ENCODE data around the gene PROZ.

The PROZ gene

GRCh38 chr13:113123226-113124201 lies 34.9 kb upstream of the PROZ start:
- Histone ChIP-seq H3K9ac (ENCODE audit: low read length) (peak overlapping the region; percentile 53), H3K4me1 (ENCODE audit: control insufficient read depth, insufficient read depth, low read length) (peaks cover 17% of the 10 kb centered on the region), H3K27me3 (ENCODE audit: control insufficient read depth, insufficient read depth, low read length) (peaks cover 7% of the 10 kb centered on the region), H3K4me3 (ENCODE audit: low read length) (peak overlapping the region; percentile 8), H3K9me3 (ENCODE audit: control insufficient read depth, low read length) (no peaks in the 10 kb centered on the region), H3K36me3 (ENCODE audit: control insufficient read depth, insufficient read depth, low read length) (no peaks in the 10 kb centered on the region)

- Histone ChIP-seq H3K4me3 (ENCODE audit: low read length) (no peak overlapping the region), H3K4me1 (ENCODE audit: control insufficient read depth, insufficient read depth, low read length) (peaks cover 17% of the 10 kb centered on the region), H3K36me3 (ENCODE audit: control insufficient read depth, insufficient read depth, low read length) (no peaks in the 10 kb centered on the region), H3K27me3 (ENCODE audit: control insufficient read depth, insufficient read depth, low read length) (peaks cover 7% of the 10 kb centered on the region), H3K9me3 (ENCODE audit: control insufficient read depth, low read length) (no peaks in the 10 kb centered on the region), H3K9ac (ENCODE audit: low read length) (no peak overlapping the region)
These were observed 34.1 kb upstream of the PROZ start for GRCh38 chr13:113124211-113124970.

GRCh38 chr13:113125506-113126264 lies 32.8 kb upstream of the PROZ start:
- H3K4me3 ChIP-seq (ENCODE audit: low read length), result no peak overlapping the region
- H3K4me1 ChIP-seq (ENCODE audit: control insufficient read depth, insufficient read depth, low read length), result peaks cover 17% of the 10 kb centered on the region
- no peak overlapping the region for H3K9ac ChIP-seq (ENCODE audit: low read length)
- H3K36me3 ChIP-seq (ENCODE audit: control insufficient read depth, insufficient read depth, low read length), result no peaks in the 10 kb centered on the region
- peaks cover 15% of the 10 kb centered on the region for H3K27me3 ChIP-seq (ENCODE audit: control insufficient read depth, insufficient read depth, low read length)
- H3K9me3 ChIP-seq (ENCODE audit: control insufficient read depth, low read length), result no peaks in the 10 kb centered on the region

- Histone ChIP-seq H3K4me1 (ENCODE audit: control insufficient read depth, insufficient read depth, low read length) (peaks cover 17% of the 10 kb centered on the region), H3K4me3 (ENCODE audit: low read length) (no peak overlapping the region), H3K9ac (ENCODE audit: low read length) (no peak overlapping the region), H3K27me3 (ENCODE audit: control insufficient read depth, insufficient read depth, low read length) (peaks cover 15% of the 10 kb centered on the region), H3K36me3 (ENCODE audit: control insufficient read depth, insufficient read depth, low read length) (no peaks in the 10 kb centered on the region), H3K9me3 (ENCODE audit: control insufficient read depth, low read length) (no peaks in the 10 kb centered on the region)
These were observed 31.9 kb upstream of the PROZ start for GRCh38 chr13:113126265-113127150.

- Histone ChIP-seq H3K4me3 (ENCODE audit: low read length) (no peak overlapping the region), H3K4me1 (ENCODE audit: control insufficient read depth, insufficient read depth, low read length) (no peaks in the 10 kb centered on the region)
These were observed 29.0 kb upstream of the PROZ start for GRCh38 chr13:113129480-113129879.

GRCh38 chr13:113129921-113130750 lies 28.3 kb upstream of the PROZ start:
- Histone ChIP-seq H3K27me3 (ENCODE audit: control insufficient read depth, insufficient read depth, low read length) (peaks cover 15% of the 10 kb centered on the region), H3K36me3 (ENCODE audit: control insufficient read depth, insufficient read depth, low read length) (no peaks in the 10 kb centered on the region), H3K9ac (ENCODE audit: low read length) (no peak overlapping the region), H3K9me3 (ENCODE audit: control insufficient read depth, low read length) (no peaks in the 10 kb centered on the region), H3K4me3 (ENCODE audit: low read length) (no peak overlapping the region), H3K4me1 (ENCODE audit: control insufficient read depth, insufficient read depth, low read length) (no peaks in the 10 kb centered on the region)

More at GRCh38 chr13:113129480-113129879, 29.0 kb upstream of the PROZ start:
- Histone ChIP-seq H3K9me3 (ENCODE audit: control insufficient read depth, low read length) (no peaks in the 10 kb centered on the region), H3K36me3 (ENCODE audit: control insufficient read depth, insufficient read depth, low read length) (no peaks in the 10 kb centered on the region), H3K9ac (ENCODE audit: low read length) (no peak overlapping the region), H3K27me3 (ENCODE audit: control insufficient read depth, insufficient read depth, low read length) (peaks cover 15% of the 10 kb centered on the region)

GRCh38 chr13:113135281-113135760 lies 23.1 kb upstream of the PROZ start:
- Histone ChIP-seq H3K4me3 (ENCODE audit: low read length) (no peak overlapping the region), H3K9ac (ENCODE audit: low read length) (no peak overlapping the region), H3K36me3 (ENCODE audit: control insufficient read depth, insufficient read depth, low read length) (no peaks in the 10 kb centered on the region), H3K4me1 (ENCODE audit: control insufficient read depth, insufficient read depth, low read length) (no peaks in the 10 kb centered on the region), H3K27me3 (ENCODE audit: control insufficient read depth, insufficient read depth, low read length) (peaks cover 3% of the 10 kb centered on the region), H3K9me3 (ENCODE audit: control insufficient read depth, low read length) (no peaks in the 10 kb centered on the region)

- no peaks in the 10 kb centered on the region for H3K27me3 ChIP-seq (ENCODE audit: control insufficient read depth, insufficient read depth, low read length)
- no peaks in the 10 kb centered on the region for H3K36me3 ChIP-seq (ENCODE audit: control insufficient read depth, insufficient read depth, low read length)
- H3K4me1 ChIP-seq (ENCODE audit: control insufficient read depth, insufficient read depth, low read length), result no peaks in the 10 kb centered on the region
- H3K9ac ChIP-seq (ENCODE audit: low read length), result no peak overlapping the region
- H3K4me3 ChIP-seq (ENCODE audit: low read length), result no peak overlapping the region
- no peaks in the 10 kb centered on the region for H3K9me3 ChIP-seq (ENCODE audit: control insufficient read depth, low read length)
These were observed 20.7 kb upstream of the PROZ start for GRCh38 chr13:113137691-113138298.

- no peak overlapping the region for H3K4me3 ChIP-seq (ENCODE audit: low read length)
- no peak overlapping the region for H3K9ac ChIP-seq (ENCODE audit: low read length)
- no peaks in the 10 kb centered on the region for H3K9me3 ChIP-seq (ENCODE audit: control insufficient read depth, low read length)
- H3K27me3 ChIP-seq (ENCODE audit: control insufficient read depth, insufficient read depth, low read length), result no peaks in the 10 kb centered on the region
- no peaks in the 10 kb centered on the region for H3K4me1 ChIP-seq (ENCODE audit: control insufficient read depth, insufficient read depth, low read length)
- no peaks in the 10 kb centered on the region for H3K36me3 ChIP-seq (ENCODE audit: control insufficient read depth, insufficient read depth, low read length)
These were observed 19.5 kb upstream of the PROZ start for GRCh38 chr13:113138792-113139551.

- Histone ChIP-seq H3K36me3 (ENCODE audit: control insufficient read depth, insufficient read depth, low read length) (no peaks in the 10 kb centered on the region), H3K9me3 (ENCODE audit: control insufficient read depth, low read length) (no peaks in the 10 kb centered on the region), H3K4me3 (ENCODE audit: low read length) (no peak overlapping the region), H3K27me3 (ENCODE audit: control insufficient read depth, insufficient read depth, low read length) (no peaks in the 10 kb centered on the region), H3K9ac (ENCODE audit: low read length) (no peak overlapping the region), H3K4me1 (ENCODE audit: control insufficient read depth, insufficient read depth, low read length) (no peaks in the 10 kb centered on the region)
These were observed 18.9 kb upstream of the PROZ start for GRCh38 chr13:113139577-113139976.

Data from mucosa of stomach (tissue), 1 donor.